Neural progenitor cell (in vitro differentiated cells): Measurements from ENCODE around the gene GALNT3. TPM values are rescaled to one million over a fixed set of nuclear protein-coding genes. Genes with fewer than 3 reads are reported as not detected.

ENCODE experiments used
- DNase-seq: peaks from one replicate; pipeline ENCODE4 v3.0.0-alpha.2; 2016; ENCODE audit warnings: low spot score
- H2AFZ ChIP-seq: fragments of 200-600 bp; sonication (generic); replicated peaks from 2 replicates; pipeline ENCODE4 v1.6.1; 2016; ENCODE audit warnings: antibody characterized with exemption
- H3F3A ChIP-seq: fragments of 200-600 bp; sonication (generic); 2 replicates; pipeline ENCODE4 v1.6.1; 2016; ENCODE audit warnings: antibody characterized with exemption, low read depth
- H3K27ac ChIP-seq: fragments of 200-600 bp; sonication (generic); 2 replicates; pipeline ENCODE4 v1.5.1; 2016; ENCODE audit warnings: mild to moderate bottlenecking
- H3K27me3 ChIP-seq: fragments of 200-600 bp; sonication (generic); 2 replicates; pipeline ENCODE4 v1.6.1; 2016; ENCODE audit warnings: mild to moderate bottlenecking, moderate library complexity
- H3K36me3 ChIP-seq: fragments of 200-600 bp; sonication (generic); 2 replicates; pipeline ENCODE4 v1.5.1; 2016
- H3K4me1 ChIP-seq: fragments of 200-600 bp; sonication (generic); 2 replicates; pipeline ENCODE4 v1.6.1; 2016; ENCODE audit warnings: mixed run types
- H3K4me2 ChIP-seq: fragments of 200-600 bp; sonication (generic); 2 replicates; pipeline ENCODE4 v1.6.1; 2016
- H3K4me3 ChIP-seq: fragments of 200-600 bp; sonication (generic); 2 replicates; pipeline ENCODE4 v1.5.1; 2016
- H3K79me2 ChIP-seq: fragments of 200-600 bp; sonication (generic); 2 replicates; pipeline ENCODE4 v1.6.1; 2016; ENCODE audit warnings: low read depth
- H3K9ac ChIP-seq: fragments of 200-600 bp; sonication (generic); 2 replicates; pipeline ENCODE4 v1.6.1; 2016
- H3K9me3 ChIP-seq: fragments of 200-600 bp; sonication (generic); 2 replicates; pipeline ENCODE4 v1.5.1; 2016; ENCODE audit warnings: low read depth
- H4K20me1 ChIP-seq: fragments of 200-600 bp; sonication (generic); 2 replicates; pipeline ENCODE4 v1.6.1; 2016; ENCODE audit warnings: low read depth
- H3K27ac Mint-ChIP-seq: 3 replicates; pipeline ENCODE4 v1.8.0; 2021; ENCODE audit warnings: mixed read lengths
- H3K27me3 Mint-ChIP-seq: 2 replicates; pipeline ENCODE4 v1.8.0; 2022; ENCODE audit warnings: low read depth, mild to moderate bottlenecking, inconsistent platforms, moderate library complexity, mixed read lengths; ENCODE audit not compliant: insufficient read depth
- H3K36me3 Mint-ChIP-seq: 3 replicates; pipeline ENCODE4 v1.8.0; 2021; ENCODE audit warnings: mixed read lengths
- H3K4me1 Mint-ChIP-seq: 3 replicates; pipeline ENCODE4 v1.8.0; 2021; ENCODE audit warnings: mixed read lengths
- H3K4me3 Mint-ChIP-seq: 3 replicates; pipeline ENCODE4 v1.8.0; 2021; ENCODE audit warnings: mild to moderate bottlenecking, moderate library complexity, mixed read lengths
- H3K9me3 Mint-ChIP-seq: 3 replicates; pipeline ENCODE4 v1.8.0; 2020; ENCODE audit warnings: mixed read lengths
- EZH2 ChIP-seq: fragments of 200-600 bp; sonication (generic); IDR thresholded peaks from 2 replicates; pipeline ENCODE4 v1.6.1; 2017; ENCODE audit warnings: antibody characterized with exemption, mild to moderate bottlenecking, moderate library complexity
- EZH2phosphoT487 ChIP-seq: fragments of 200-600 bp; sonication (generic); IDR thresholded peaks from 2 replicates; pipeline ENCODE4 v1.6.1; 2017; ENCODE audit warnings: antibody characterized with exemption
- total RNA-seq: library from RNA; depleted of rRNA; stranded (reverse); fragments of >200 nt; gene quantifications from 2 replicates; pipeline ENCODE4 v1.2.3, GENCODE V29; 2015; ENCODE audit warnings: low replicate concordance
- TF ChIP-seq, protein P1 (sequence below): fragments of 200-600 bp; sonication (generic); IDR thresholded peaks from 2 replicates; pipeline ENCODE4 v1.5.1; 2017; ENCODE audit warnings: antibody characterized with exemption, mild to moderate bottlenecking

GALNT3 gene
- total RNA-seq, 1 donor from 2014 or later, result 1.9 TPM

DNA sequence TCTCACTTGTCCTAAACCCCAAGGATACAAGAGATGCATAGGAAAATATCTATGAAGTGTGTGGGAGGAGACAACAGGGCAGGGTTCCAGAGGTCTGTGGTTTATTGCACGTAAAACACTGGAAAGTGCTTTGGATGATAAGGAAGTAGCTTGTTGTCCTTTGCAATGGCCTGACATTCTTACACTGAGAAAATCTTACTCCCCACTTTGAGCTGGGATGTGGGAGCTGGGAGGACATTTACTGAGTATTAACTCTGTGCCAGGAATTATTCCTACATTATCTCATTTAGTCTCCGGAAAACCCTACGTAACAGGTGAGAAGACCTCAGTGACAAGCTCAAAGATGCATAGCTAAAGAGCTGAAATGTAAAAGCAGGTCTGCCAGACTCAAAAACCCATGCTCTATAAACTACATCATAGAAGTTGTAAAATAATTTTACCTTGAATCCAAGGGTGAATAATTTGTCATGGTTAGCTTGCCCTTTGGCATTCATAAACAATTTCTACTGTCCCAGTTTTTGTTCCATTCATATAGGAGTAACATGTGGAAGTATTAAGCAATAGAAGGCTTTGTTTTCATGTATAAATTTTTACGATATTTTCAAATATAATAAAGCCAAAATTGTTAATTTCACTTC is 9.2 kb upstream of the GALNT3 start:
- Histone ChIP-seq H3K9ac (no peak overlapping the region), H3K27me3 (no peaks in the 10 kb centered on the region), H4K20me1 (no peaks in the 10 kb centered on the region), H3K4me1 (no peaks in the 10 kb centered on the region), H3K4me2 (no peak overlapping the region), H3K9me3 (no peaks in the 10 kb centered on the region), H3F3A (no peaks in the 10 kb centered on the region), H3K27ac (no peak overlapping the region), H3K36me3 (no peaks in the 10 kb centered on the region), H2AFZ (no peak overlapping the region), H3K4me3 (no peak overlapping the region), H3K79me2 (no peaks in the 10 kb centered on the region)
- Mint-ChIP-seq H3K27me3 (no peaks in the 10 kb centered on the region), H3K27ac (no peak overlapping the region), H3K4me1 (peaks cover 5% of the 10 kb centered on the region), H3K36me3 (no peaks in the 10 kb centered on the region), H3K9me3 (no peaks in the 10 kb centered on the region), H3K4me3 (no peak overlapping the region)
- DNase-seq, result no peak
- no peak for TF ChIP-seq EZH2
- TF ChIP-seq EZH2phosphoT487, result no peak
- TF ChIP-seq, protein P1, sequence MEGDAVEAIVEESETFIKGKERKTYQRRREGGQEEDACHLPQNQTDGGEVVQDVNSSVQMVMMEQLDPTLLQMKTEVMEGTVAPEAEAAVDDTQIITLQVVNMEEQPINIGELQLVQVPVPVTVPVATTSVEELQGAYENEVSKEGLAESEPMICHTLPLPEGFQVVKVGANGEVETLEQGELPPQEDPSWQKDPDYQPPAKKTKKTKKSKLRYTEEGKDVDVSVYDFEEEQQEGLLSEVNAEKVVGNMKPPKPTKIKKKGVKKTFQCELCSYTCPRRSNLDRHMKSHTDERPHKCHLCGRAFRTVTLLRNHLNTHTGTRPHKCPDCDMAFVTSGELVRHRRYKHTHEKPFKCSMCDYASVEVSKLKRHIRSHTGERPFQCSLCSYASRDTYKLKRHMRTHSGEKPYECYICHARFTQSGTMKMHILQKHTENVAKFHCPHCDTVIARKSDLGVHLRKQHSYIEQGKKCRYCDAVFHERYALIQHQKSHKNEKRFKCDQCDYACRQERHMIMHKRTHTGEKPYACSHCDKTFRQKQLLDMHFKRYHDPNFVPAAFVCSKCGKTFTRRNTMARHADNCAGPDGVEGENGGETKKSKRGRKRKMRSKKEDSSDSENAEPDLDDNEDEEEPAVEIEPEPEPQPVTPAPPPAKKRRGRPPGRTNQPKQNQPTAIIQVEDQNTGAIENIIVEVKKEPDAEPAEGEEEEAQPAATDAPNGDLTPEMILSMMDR, result no peak

DNA sequence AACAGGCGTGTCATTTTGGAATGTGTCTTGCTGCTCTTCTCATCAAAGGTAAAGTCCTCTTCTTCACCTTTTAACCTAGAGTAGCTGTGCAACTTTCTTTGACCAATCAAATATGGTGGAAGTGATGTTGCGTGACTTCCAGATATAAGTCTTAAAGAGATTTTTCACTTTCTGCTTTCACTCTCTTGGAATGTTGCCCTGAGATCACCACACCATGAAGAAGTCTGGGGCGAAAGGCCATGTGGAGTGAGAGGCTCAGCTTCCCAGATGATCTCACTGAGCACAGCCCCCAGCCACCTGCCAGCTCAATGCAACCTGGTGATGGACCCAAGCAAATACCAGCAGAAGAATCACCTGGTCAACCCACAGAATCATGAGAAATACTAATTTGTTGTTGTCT is 7.1 kb upstream of the GALNT3 start:
- Histone ChIP-seq H3F3A (no peaks in the 10 kb centered on the region), H3K27me3 (peaks cover 5% of the 10 kb centered on the region), H2AFZ (no peak overlapping the region), H3K4me2 (no peak overlapping the region), H4K20me1 (no peaks in the 10 kb centered on the region), H3K36me3 (no peaks in the 10 kb centered on the region), H3K79me2 (no peaks in the 10 kb centered on the region), H3K9me3 (no peaks in the 10 kb centered on the region), H3K4me3 (no peak overlapping the region), H3K4me1 (no peaks in the 10 kb centered on the region), H3K27ac (no peak overlapping the region), H3K9ac (no peak overlapping the region)
- Mint-ChIP-seq H3K9me3 (no peaks in the 10 kb centered on the region), H3K36me3 (no peaks in the 10 kb centered on the region), H3K27me3 (no peaks in the 10 kb centered on the region), H3K4me1 (no peaks in the 10 kb centered on the region), H3K4me3 (no peak overlapping the region), H3K27ac (no peak overlapping the region)
- TF ChIP-seq, protein P1, result no peak
- TF ChIP-seq EZH2 (no peak), EZH2phosphoT487 (no peak)
- no peak for DNase-seq

DNA sequence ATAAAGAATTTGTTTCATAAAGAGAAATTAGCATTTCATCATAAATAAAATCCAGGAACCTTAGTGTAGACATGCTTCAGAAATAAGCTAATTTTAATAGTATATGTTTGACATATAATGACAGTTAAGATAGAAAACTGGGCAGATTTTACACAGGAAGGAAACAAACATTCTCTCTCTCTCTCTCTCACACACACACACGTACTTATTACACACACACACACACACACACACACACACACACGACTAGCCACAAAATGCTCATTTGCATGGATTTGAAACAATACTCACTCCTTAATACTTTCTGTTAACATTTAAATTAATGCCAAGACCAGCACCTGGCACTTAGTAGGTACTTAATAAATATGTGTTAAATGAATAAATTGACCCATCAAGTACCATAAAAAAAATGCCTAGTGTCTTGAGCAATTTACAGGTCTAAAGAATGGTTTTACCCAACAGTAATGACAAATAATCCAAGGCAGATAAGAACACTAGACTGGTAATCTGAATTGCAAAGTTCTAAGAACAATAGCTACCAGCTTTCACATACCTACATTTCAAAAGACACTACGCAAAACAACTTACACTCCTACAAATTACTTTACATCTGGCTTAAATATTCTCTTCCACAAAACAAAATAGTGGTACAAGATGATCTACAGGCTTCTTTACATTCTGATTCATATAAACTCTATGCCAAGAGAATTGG is 2.9 kb upstream of the GALNT3 start:
- Histone ChIP-seq H3K27ac (no peak overlapping the region), H3F3A (peaks cover 11% of the 10 kb centered on the region), H3K9me3 (no peaks in the 10 kb centered on the region), H3K4me1 (no peaks in the 10 kb centered on the region), H3K79me2 (no peaks in the 10 kb centered on the region), H3K9ac (no peak overlapping the region), H2AFZ (no peak overlapping the region), H3K4me3 (no peak overlapping the region), H4K20me1 (no peaks in the 10 kb centered on the region), H3K27me3 (peaks cover 47% of the 10 kb centered on the region), H3K4me2 (no peak overlapping the region), H3K36me3 (no peaks in the 10 kb centered on the region)
- Mint-ChIP-seq H3K27me3 (peaks cover 24% of the 10 kb centered on the region), H3K36me3 (peaks cover 1% of the 10 kb centered on the region), H3K9me3 (peaks cover 3% of the 10 kb centered on the region), H3K4me1 (peaks cover 9% of the 10 kb centered on the region), H3K4me3 (no peak overlapping the region), H3K27ac (no peak overlapping the region)
- no peak for DNase-seq
- TF ChIP-seq, protein P1, result no peak
- no peak for TF ChIP-seq EZH2phosphoT487
- no peak for TF ChIP-seq EZH2
